Activated T-helper 9 cell treated with anti-CD3 and anti-CD28 coated beads, Interleukin-2, amount 50 U/mL, for 16 hours (primary cell): ENCODE results near the gene CD300LG.
"Not testable (repeated sequence)": the region's sequence is repeated elsewhere in the genome, so short reads cannot be mapped to it uniquely, and the experiment has no call there.

Experiments used
- DNase-seq: peaks from one replicate; pipeline ENCODE4 v3.0.0-alpha.2; 2020; ENCODE audit warnings: low read depth

CD300LG gene

GRCh38 chr17:43846963-43847371 lies at the start of gene CD300LG:
CD300LG (plus strand) TSS chr17:43847176; CDS start chr17:43847217, 41 bp downstream.
- DNase-seq: no peak

DNA sequence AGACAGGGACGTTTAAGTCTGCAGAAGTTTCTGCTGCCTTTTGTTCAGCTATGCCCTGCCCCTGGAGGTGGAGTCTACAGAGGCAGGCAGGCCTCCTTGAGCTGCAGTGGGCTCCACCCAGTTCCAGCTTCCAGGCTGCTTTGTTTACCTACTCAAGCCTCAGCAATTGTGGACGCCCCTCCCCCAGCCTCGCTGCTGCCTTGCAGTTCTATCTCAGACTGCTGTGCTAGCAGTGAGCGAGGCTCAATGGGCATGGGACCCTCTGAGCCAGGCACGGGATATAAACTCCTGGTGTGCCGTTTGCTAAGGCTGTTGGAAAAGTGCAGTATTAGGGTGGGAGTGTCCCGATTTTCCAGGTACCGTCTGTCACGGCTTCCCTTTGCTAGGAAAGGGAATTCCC lies 49.0 kb upstream of the CD300LG start:
- not testable (repeated sequence) for DNase-seq

GRCh38 chr17:43799047-43799446 lies 47.9 kb upstream of the CD300LG start:
- DNase-seq: no peak

- DNase-seq: no peak
Observed at GRCh38 chr17:43800736-43801135, 46.2 kb upstream of the CD300LG start.

GRCh38 chr17:43801844-43802243 lies 45.1 kb upstream of the CD300LG start:
- no peak for DNase-seq

- DNase-seq: no peak
Observed at GRCh38 chr17:43803758-43804157, 43.2 kb upstream of the CD300LG start.

GRCh38 chr17:43805117-43805516 lies 41.9 kb upstream of the CD300LG start:
- DNase-seq: no peak

DNA sequence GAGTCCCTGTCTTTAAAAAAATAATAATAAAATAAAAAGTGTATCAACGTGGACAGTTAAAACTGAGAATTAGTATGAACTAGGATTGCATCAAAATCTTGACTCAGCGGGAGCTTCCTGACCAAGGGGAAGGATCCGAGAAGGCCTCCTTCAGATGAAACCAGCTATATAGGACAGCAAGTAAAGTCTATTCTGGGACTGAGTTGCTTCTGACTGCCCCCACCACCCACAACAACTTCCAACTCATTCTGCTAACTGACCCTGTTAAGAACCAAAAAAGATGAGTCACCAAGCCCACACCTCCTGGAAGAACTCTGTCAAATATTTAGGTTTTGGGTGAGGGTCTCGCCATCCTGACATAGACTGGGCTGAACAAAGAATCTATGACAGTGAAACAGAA lies 38.9 kb upstream of the CD300LG start:
- no peak for DNase-seq

GRCh38 chr17:43809121-43809520 lies 37.9 kb upstream of the CD300LG start:
- no peak for DNase-seq

DNA sequence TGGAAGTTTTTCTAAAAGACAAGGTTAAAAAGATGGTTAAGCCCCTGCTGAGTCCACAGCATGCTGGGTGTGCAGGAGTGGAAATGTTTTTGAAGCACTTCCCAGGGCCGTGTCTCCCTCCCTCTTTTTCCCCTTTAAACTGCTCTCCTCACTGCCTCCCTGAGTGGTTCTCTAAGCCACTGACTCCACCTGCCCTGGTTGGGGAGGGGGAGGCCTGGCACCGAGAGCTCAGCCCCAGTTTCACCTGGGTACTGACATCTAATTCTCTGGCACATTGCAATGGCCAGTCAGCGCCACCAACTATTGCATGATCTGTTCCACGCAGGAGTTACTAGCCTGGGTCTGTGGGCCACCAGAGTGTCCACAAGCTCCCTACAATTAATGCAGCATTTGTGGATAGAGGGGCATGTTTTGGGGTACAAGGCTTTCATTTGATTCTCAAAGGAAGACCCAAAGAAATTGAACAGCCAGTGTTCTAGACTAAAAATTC lies 36.7 kb upstream of the CD300LG start:
- no peak for DNase-seq

- no peak for DNase-seq
Observed at GRCh38 chr17:43810823-43811222, 36.2 kb upstream of the CD300LG start.

- no peak for DNase-seq
Observed at GRCh38 chr17:43812396-43813265, 34.3 kb upstream of the CD300LG start.

- no peak for DNase-seq
Observed at GRCh38 chr17:43813386-43813785, 33.6 kb upstream of the CD300LG start.

DNA sequence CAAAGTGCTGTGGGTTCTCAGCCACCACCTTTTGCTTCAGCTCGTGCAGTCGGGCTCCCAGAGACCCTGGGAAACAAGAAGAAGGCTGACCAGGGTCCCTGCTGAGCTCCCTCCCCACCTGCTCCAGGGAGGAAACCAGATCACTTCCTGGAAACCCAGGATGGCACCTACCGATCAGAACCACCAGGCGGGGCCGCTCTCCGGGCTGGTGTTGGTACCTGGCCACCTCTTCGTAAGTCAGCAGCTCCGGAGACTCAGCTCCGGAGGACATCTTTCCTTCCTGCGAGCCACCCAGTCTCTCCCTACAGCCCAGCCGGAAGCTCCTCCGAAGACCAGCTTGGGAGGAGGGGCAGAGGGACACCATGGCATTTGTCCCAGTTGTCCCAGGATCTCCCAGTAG lies 33.0 kb upstream of the CD300LG start:
- no peak for DNase-seq

- DNase-seq: no peak
Observed at GRCh38 chr17:43814714-43815113, 32.3 kb upstream of the CD300LG start.

GRCh38 chr17:43816336-43817320 lies 30.3 kb upstream of the CD300LG start:
- DNase-seq: no peak

DNA sequence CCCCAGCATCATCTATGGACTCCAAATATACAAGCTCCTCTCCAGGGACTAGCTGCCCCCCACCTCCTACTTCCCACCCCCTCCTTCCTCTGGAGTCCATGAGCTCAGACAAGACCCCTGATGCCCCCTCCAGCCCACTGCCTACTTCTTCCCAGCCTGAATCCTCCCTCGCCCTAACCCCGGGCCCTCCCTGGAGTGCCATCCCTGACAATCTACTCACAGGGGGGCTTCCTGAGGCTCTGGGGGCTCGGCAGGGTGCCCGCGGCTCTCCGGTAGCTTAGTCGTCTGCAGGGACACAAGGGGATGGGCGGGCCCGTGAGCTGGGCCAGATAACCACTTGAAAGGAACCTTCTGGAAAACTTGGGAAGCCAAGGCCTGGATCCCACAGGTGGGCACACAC lies 29.1 kb upstream of the CD300LG start:
- no peak for DNase-seq

GRCh38 chr17:43818966-43819365 lies 28.0 kb upstream of the CD300LG start:
- no peak for DNase-seq

DNA sequence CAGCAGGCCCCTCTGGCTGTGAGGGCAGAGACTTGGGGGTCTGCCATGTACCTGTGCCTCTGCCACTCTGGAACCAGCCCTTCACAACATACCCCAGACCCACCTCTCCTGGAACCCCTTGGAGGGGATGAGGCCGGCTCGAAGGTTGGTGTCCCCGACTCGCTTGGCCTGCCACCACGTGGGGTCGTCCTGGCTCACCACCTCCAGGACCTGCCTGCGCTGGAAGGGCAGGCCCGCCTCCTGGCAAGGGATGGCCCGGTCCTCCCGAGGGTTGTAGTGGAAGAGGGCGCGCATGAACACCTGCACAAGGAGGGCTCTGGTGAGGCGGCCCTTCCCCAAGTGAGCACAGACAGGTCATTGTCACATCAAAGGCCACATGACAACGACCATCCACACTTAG lies 26.2 kb upstream of the CD300LG start:
- DNase-seq: no peak

GRCh38 chr17:43822570-43823190 lies 24.3 kb upstream of the CD300LG start:
- DNase-seq: no peak

DNA sequence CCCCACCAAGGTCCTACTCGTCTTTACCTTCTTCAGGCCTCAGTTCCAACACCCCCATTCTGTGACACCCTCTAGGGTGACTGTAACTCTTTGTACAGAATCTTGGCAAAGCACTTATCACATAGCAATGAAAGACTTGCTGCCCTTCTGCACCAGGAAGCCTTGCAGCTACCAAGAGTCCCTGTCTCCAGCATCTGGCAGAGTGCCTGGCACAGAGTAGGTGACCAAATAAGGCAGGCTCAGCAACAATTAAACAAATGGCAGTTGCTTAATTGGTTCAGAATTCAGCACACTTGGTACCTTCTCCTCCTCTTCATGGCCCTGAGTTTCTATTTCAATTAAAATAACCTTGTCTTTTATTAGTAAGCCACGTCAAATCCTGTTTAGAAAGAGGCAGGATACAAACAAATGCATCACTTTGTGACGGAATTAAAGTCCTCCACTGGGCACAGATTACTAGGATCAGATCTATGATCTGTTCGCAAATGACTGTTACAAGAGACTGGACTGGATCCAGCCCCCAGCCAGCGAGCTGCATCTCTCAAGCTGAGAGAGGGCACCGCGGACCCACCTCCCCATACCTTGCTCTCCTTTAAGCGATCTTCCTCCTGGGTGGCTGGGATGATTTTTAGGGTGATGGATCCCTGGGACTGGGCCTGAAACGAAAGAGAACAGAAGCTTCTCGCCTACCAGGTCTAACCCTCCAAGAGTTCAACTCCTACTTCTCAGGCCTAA lies 23.5 kb upstream of the CD300LG start:
- no peak for DNase-seq
